AG04450 (cell line): ENCODE results near the gene MYO3A. TPM values are rescaled to one million over a fixed set of nuclear protein-coding genes. Genes with fewer than 3 reads are reported as not detected.

Source experiments
- CTCF ChIA-PET: fragments of 300-600, 350-600 bp; formaldehyde crosslinking; extraction: SDS; loops from one replicate; lab custom pipeline; 2022; ENCODE audit warnings: antibody characterized with exemption, inconsistent platforms; lab: Charles Lee
- POLR2A ChIA-PET: fragments of 350-600 bp; formaldehyde crosslinking; extraction: SDS; loops from one replicate; lab custom pipeline; 2021; ENCODE audit warnings: antibody characterized with exemption, inconsistent platforms; lab: Yijun Ruan, JAX
- DNase-seq: peaks from one replicate; pipeline ENCODE4 v3.0.0-alpha.2; 2011; ENCODE audit warnings: low read depth, low spot score
- H3K27ac ChIP-seq: one replicate; pipeline ENCODE4 v1.5.1; 2012; ENCODE audit warnings: low read depth, low read length, control low read depth
- H3K27me3 ChIP-seq: one replicate; pipeline ENCODE4 v1.6.0; 2012; ENCODE audit warnings: low read length; ENCODE audit not compliant: control insufficient read depth, insufficient read depth
- H3K4me3 ChIP-seq: 2 replicates; pipeline ENCODE4 v1.5.1; 2011; ENCODE audit warnings: mild to moderate bottlenecking, low read depth, low read length, control low read depth
- H3K9me3 ChIP-seq: 2 replicates; pipeline ENCODE4 v1.5.1; 2012; ENCODE audit warnings: low read length; ENCODE audit not compliant: control insufficient read depth, insufficient read depth
- CTCF ChIP-seq: IDR thresholded peaks from 2 replicates; pipeline ENCODE4 v1.5.1; 2011; ENCODE audit warnings: low read depth, low read length, control low read depth, inconsistent platforms
- polyA plus RNA-seq: library from polyadenylated mRNA; depleted of rRNA; stranded (reverse); fragments of >200 nt; gene quantifications from 2 replicates; pipeline ENCODE4 v1.2.3, GENCODE V29; 2011

MYO3A gene
- polyA plus RNA-seq, 1 experiment, result not detected

- no peak for DNase-seq
- POLR2A ChIA-PET, result no interaction called here
- Histone ChIP-seq H3K27ac (no peak overlapping the region), H3K27me3 (no peaks in the 10 kb centered on the region), H3K9me3 (peaks cover 12% of the 10 kb centered on the region), H3K4me3 (no peak overlapping the region)
- CTCF ChIA-PET, result no interaction called here
- TF ChIP-seq CTCF, result no peak
These were observed 238.1 kb downstream of the MYO3A start for GRCh38 chr10:26172131-26172530.

- TF ChIP-seq CTCF, result no peak
These were observed 239.8 kb downstream of the MYO3A start for GRCh38 chr10:26173837-26174236.

GRCh38 chr10:26177341-26177740 lies 243.3 kb downstream of the MYO3A start:
- no peak for DNase-seq
- H3K4me3 ChIP-seq, result no peak overlapping the region
- no peaks in the 10 kb centered on the region for H3K27me3 ChIP-seq
- TF ChIP-seq CTCF, result no peak
- POLR2A ChIA-PET, result no interaction called here
- no peak overlapping the region for H3K27ac ChIP-seq
- H3K9me3 ChIP-seq, result peaks cover 23% of the 10 kb centered on the region
- CTCF ChIA-PET, result no interaction called here

More at GRCh38 chr10:26173837-26174236, 239.8 kb downstream of the MYO3A start:
- CTCF ChIA-PET, result no interaction called here
- Histone ChIP-seq H3K4me3 (no peak overlapping the region), H3K27me3 (no peaks in the 10 kb centered on the region), H3K9me3 (peaks cover 28% of the 10 kb centered on the region), H3K27ac (no peak overlapping the region)
- no peak for DNase-seq
- POLR2A ChIA-PET, result no interaction called here

GRCh38 chr10:26194275-26194674 lies 260.2 kb downstream of the MYO3A start:
- CTCF ChIA-PET, result no interaction called here
- Histone ChIP-seq H3K9me3 (peaks cover 13% of the 10 kb centered on the region), H3K4me3 (no peak overlapping the region), H3K27ac (no peak overlapping the region), H3K27me3 (no peaks in the 10 kb centered on the region)
- no peak for TF ChIP-seq CTCF
- DNase-seq, result no peak
- POLR2A ChIA-PET, result no interaction called here

- no peak overlapping the region for H3K27ac ChIP-seq
These were observed 263.2 kb downstream of the MYO3A start for GRCh38 chr10:26197248-26197647.

More at GRCh38 chr10:26197248-26197647, 263.2 kb downstream of the MYO3A start:
- H3K9me3 ChIP-seq, result peaks cover 18% of the 10 kb centered on the region
- no peak overlapping the region for H3K4me3 ChIP-seq
- no peak for DNase-seq
- CTCF ChIA-PET, result no interaction called here
- no peaks in the 10 kb centered on the region for H3K27me3 ChIP-seq
- POLR2A ChIA-PET, result no interaction called here
- no peak for TF ChIP-seq CTCF
